ENCODE measurements around the gene PABPN1L. TPM values are rescaled to one million over a fixed set of nuclear protein-coding genes. Genes with fewer than 3 reads are reported as not detected.

Gene PABPN1L
- total and polyA plus RNA-seq, 10 of the 15 experiments (the other 5 are each of a cell fraction or from before 2014, with no cell fraction given): not detected

DNA sequence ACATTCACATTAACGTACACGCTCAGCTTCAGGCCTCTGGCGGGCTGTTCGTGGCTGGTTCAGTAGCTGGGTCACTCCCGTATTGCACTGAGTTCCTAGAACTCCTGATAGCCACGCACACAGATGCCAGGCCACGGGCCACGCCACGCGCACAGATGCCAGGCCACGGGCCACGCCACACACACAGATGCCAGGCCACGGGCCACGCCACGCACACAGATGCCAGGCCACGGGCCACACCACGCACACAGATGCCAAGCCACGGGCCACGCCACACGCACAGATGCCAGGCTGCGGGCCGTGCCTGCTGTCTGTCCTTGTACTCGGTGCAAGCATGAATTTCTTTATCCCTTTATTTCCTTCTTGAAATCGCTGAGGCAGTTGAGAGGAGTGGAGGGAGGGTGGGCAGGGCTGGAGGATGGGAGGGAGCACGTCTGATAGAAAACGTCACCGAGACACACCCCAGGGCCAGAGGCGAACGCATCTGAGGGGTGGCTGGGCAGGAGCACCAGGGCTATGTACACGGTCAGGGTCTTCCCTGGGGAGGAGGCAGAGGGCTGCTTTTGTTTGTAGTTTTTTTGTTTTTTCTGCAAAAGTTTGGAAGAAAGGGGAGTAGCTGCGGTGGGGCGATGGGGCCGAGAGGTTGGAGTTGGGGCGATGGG is 8.6 kb upstream of the PABPN1L start:
- no peak for ATAC-seq
- no peaks in the 10 kb centered on the region; a peak in 1 of 4 replicates for H3K36me3 ChIP-seq (ENCODE audit: control insufficient read depth in 2 of 2, insufficient read depth in 2 of 2, low read length in 1 of 2)
- no peak overlapping the region for H3K4me3 ChIP-seq
- no peak for FAIRE-seq
- intact Hi-C loops (cut with micrococcal nuclease; ENCODE audit: unreplicated experiment) (no loop called here), in situ Hi-C loops (cut with MboI) (no loop called here)
- H3K27me3 ChIP-seq (replicated peaks in 1 of 2; ENCODE audit: control insufficient read depth in 2 of 2, insufficient read depth in 2 of 2, low read length in 1 of 2): peaks cover 4 to 6% of the 10 kb centered on the region in 2 experiments
- RAD21 ChIA-PET (ENCODE audit: unreplicated experiment): no interaction called here
- H2AFZ ChIP-seq (ENCODE audit: control insufficient read depth, low read depth, low read length): no peak overlapping the region
- H3K27ac ChIP-seq (ENCODE audit: control insufficient read depth, insufficient read depth): no peak overlapping the region
- no peaks in the 10 kb centered on the region for H4K20me1 ChIP-seq (ENCODE audit: control insufficient read depth, insufficient read depth)
- H3K4me2 ChIP-seq (ENCODE audit: control insufficient read depth, insufficient read depth): no peak overlapping the region
- CTCF ChIA-PET: interaction anchor here (0.7 kb wide), 1 partner anchor 292 kb away, joined by 3 read pairs; no protein-coding TSS in a partner anchor
- TF ChIP-seq RB1 (IDR thresholded peaks at IDR 0.05; ENCODE audit: borderline replicate concordance): no peak
- TF ChIP-seq, protein P1, sequence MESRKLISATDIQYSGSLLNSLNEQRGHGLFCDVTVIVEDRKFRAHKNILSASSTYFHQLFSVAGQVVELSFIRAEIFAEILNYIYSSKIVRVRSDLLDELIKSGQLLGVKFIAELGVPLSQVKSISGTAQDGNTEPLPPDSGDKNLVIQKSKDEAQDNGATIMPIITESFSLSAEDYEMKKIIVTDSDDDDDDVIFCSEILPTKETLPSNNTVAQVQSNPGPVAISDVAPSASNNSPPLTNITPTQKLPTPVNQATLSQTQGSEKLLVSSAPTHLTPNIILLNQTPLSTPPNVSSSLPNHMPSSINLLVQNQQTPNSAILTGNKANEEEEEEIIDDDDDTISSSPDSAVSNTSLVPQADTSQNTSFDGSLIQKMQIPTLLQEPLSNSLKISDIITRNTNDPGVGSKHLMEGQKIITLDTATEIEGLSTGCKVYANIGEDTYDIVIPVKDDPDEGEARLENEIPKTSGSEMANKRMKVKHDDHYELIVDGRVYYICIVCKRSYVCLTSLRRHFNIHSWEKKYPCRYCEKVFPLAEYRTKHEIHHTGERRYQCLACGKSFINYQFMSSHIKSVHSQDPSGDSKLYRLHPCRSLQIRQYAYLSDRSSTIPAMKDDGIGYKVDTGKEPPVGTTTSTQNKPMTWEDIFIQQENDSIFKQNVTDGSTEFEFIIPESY (IDR thresholded peaks at IDR 0.05): no peak
- peak in 1 of 2 experiments; percentile 73; a peak in 2 of 3 replicates for TF ChIP-seq EGR1 (IDR thresholded peaks at IDR 0.05; ENCODE audit: borderline replicate concordance in 1 of 2, low read depth in 2 of 2, low read length in 2 of 2)
- TF ChIP-seq TCF3 (IDR thresholded peaks at IDR 0.05; ENCODE audit: borderline replicate concordance, insufficient read depth, low read depth, low read length): 0 out of 2 replicates have a peak, but pooled peaks have one; percentile 38
- 98% methylated on average over 32 of the region's 34 CpGs for WGBS (ENCODE audit: insufficient coverage, insufficient replicate concordance, low lambda C conversion rate, missing lambda C conversion rate)
- POLR2A ChIA-PET: no interaction called here
- no peaks in the 10 kb centered on the region; the same call in 1 of the 2 replicates for H3K4me1 ChIP-seq (ENCODE audit: control insufficient read depth, insufficient read depth, low read length)
- H3K9me3 ChIP-seq (replicated peaks; ENCODE audit: control insufficient read depth, insufficient read depth, low read length): no peaks in the 10 kb centered on the region
- no peak overlapping the region for H3K9ac ChIP-seq (ENCODE audit: control insufficient read depth, insufficient read depth, low read length)
- no peaks in the 10 kb centered on the region for H3K79me2 ChIP-seq (ENCODE audit: control insufficient read depth, insufficient read depth, low read length)
- BruUV-seq (replicated peaks): no TSS peak
- no peak for DNase-seq (ENCODE audit: low read depth, low spot score)
- SMC1A ChIA-PET (ENCODE audit: uncharacterized antibody, unreplicated experiment): no interaction called here
